Type B pancreatic cell (in vitro differentiated cells): ENCODE data around the gene MAP2K5. TPM values are rescaled to one million over a fixed set of nuclear protein-coding genes. Genes with fewer than 3 reads are reported as not detected.

Source experiments
- DNase-seq: peaks from one replicate; pipeline ENCODE4 v3.0.0; 2021; ENCODE audit warnings: mixed read lengths; ENCODE audit not compliant: unreplicated experiment; ENCODE audit errors: extremely low spot score
- H3K27ac Mint-ChIP-seq: 2 replicates; pipeline ENCODE4 v1.8.0; 2021; ENCODE audit warnings: mild to moderate bottlenecking, mixed read lengths
- H3K27me3 Mint-ChIP-seq: 2 replicates; pipeline ENCODE4 v1.8.0; 2021; ENCODE audit warnings: mixed read lengths
- H3K36me3 Mint-ChIP-seq: 2 replicates; pipeline ENCODE4 v1.8.0; 2021; ENCODE audit warnings: mixed read lengths
- H3K4me1 Mint-ChIP-seq: one replicate; pipeline ENCODE4 v1.8.0; 2021; ENCODE audit warnings: mixed read lengths; ENCODE audit not compliant: unreplicated experiment
- H3K4me3 Mint-ChIP-seq: 2 replicates; pipeline ENCODE4 v1.8.0; 2021; ENCODE audit warnings: mild to moderate bottlenecking, mixed read lengths
- H3K9me3 Mint-ChIP-seq: 2 replicates; pipeline ENCODE4 v1.8.0; 2021; ENCODE audit warnings: mixed read lengths
- total RNA-seq: library from RNA; stranded (reverse); gene quantifications from 2 replicates; pipeline ENCODE4 v1.2.1, GENCODE V29; 2021; ENCODE audit warnings: low replicate concordance
- TF ChIP-seq, protein P1 (sequence below): fragments of 200-600 bp; sonication (generic); conservative IDR thresholded peaks from 2 replicates; pipeline ENCODE4 v1.5.0; 2021; ENCODE audit warnings: antibody characterized with exemption, mild to moderate bottlenecking

The MAP2K5 gene
- total RNA-seq, 1 donor from 2014 or later, result 21.8 TPM

DNA sequence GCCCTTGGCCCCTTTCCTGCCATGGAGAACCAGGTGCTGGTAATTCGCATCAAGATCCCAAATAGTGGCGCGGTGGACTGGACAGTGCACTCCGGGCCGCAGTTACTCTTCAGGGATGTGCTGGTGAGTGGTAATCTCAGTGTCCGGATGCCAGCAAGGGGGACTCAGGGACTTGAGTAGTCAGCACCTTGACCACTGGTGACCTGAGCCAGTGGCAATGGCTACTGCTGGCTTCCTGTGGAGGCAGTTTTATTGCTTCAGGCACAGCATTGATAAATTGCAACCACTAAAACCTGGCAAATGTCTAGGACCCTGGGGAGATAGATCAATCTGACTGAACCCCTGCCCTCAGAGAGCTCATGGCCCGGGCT is 830 bp downstream of the MAP2K5 start:
- Mint-ChIP-seq H3K27ac (peak overlapping the region; percentile 73), H3K36me3 (peaks cover 4% of the 10 kb centered on the region), H3K27me3 (no peaks in the 10 kb centered on the region), H3K9me3 (no peaks in the 10 kb centered on the region), H3K4me3 (peak overlapping the region; percentile 94), H3K4me1 (peaks cover 32% of the 10 kb centered on the region)
- TF ChIP-seq, protein P1, sequence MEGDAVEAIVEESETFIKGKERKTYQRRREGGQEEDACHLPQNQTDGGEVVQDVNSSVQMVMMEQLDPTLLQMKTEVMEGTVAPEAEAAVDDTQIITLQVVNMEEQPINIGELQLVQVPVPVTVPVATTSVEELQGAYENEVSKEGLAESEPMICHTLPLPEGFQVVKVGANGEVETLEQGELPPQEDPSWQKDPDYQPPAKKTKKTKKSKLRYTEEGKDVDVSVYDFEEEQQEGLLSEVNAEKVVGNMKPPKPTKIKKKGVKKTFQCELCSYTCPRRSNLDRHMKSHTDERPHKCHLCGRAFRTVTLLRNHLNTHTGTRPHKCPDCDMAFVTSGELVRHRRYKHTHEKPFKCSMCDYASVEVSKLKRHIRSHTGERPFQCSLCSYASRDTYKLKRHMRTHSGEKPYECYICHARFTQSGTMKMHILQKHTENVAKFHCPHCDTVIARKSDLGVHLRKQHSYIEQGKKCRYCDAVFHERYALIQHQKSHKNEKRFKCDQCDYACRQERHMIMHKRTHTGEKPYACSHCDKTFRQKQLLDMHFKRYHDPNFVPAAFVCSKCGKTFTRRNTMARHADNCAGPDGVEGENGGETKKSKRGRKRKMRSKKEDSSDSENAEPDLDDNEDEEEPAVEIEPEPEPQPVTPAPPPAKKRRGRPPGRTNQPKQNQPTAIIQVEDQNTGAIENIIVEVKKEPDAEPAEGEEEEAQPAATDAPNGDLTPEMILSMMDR, result no peak
- no peak for DNase-seq

- Mint-ChIP-seq H3K27ac (no peak overlapping the region), H3K27me3 (no peaks in the 10 kb centered on the region), H3K9me3 (no peaks in the 10 kb centered on the region), H3K36me3 (peaks cover 4% of the 10 kb centered on the region), H3K4me1 (peaks cover 39% of the 10 kb centered on the region), H3K4me3 (peak overlapping the region; percentile 75)
- no peak for DNase-seq
- TF ChIP-seq, protein P1, result no peak
These were observed 2.0 kb downstream of the MAP2K5 start for GRCh38 chr15:67544475-67544874.

DNA sequence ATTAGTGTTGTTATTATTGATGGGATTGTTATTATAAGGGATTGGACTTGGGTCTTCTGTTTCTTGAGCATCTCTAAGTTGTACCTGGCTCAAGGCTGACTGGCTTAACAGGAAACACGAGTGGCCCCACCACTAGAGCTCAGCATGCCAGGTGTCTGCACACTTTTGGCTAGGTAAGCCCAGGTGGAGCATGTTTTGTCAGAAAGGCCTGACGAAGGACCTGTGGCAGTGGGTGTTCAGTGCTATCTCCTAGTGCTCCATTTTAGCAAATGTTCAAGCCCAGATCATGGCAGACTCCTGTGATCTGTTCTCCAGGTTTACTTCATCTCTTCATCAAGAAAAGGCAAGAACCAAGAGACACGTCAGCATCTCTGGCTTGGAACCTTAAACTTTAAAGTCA is 3.4 kb downstream of the MAP2K5 start:
- H3K4me3 Mint-ChIP-seq, result no peak overlapping the region
- no peaks in the 10 kb centered on the region for H3K27me3 Mint-ChIP-seq
- DNase-seq, result no peak
- peaks cover 8% of the 10 kb centered on the region for H3K36me3 Mint-ChIP-seq
- TF ChIP-seq, protein P1, result no peak
- H3K9me3 Mint-ChIP-seq, result no peaks in the 10 kb centered on the region
- H3K27ac Mint-ChIP-seq, result no peak overlapping the region
- H3K4me1 Mint-ChIP-seq, result peaks cover 50% of the 10 kb centered on the region

GRCh38 chr15:67547064-67547463 is 4.6 kb downstream of the MAP2K5 start:
- TF ChIP-seq, protein P1, result no peak
- Mint-ChIP-seq H3K4me1 (peaks cover 46% of the 10 kb centered on the region), H3K36me3 (peaks cover 8% of the 10 kb centered on the region), H3K27ac (no peak overlapping the region), H3K9me3 (no peaks in the 10 kb centered on the region), H3K27me3 (no peaks in the 10 kb centered on the region), H3K4me3 (no peak overlapping the region)
- DNase-seq, result no peak

GRCh38 chr15:67547836-67548235 is 5.3 kb downstream of the MAP2K5 start:
- Mint-ChIP-seq H3K36me3 (peaks cover 8% of the 10 kb centered on the region), H3K27ac (no peak overlapping the region), H3K27me3 (no peaks in the 10 kb centered on the region), H3K9me3 (no peaks in the 10 kb centered on the region), H3K4me1 (peaks cover 44% of the 10 kb centered on the region), H3K4me3 (no peak overlapping the region)
- DNase-seq, result no peak
- TF ChIP-seq, protein P1, result no peak
